Activated CD4-positive, alpha-beta memory T cell treated with anti-CD3 and anti-CD28 coated beads, Interleukin-2, amount 10 ng/mL, durations not matched to agents 7 days and 5 days (primary cell): ENCODE measurements around the gene RNF123. TPM values are rescaled to one million over a fixed set of nuclear protein-coding genes. Genes with fewer than 3 reads are reported as not detected.

Source experiments
- CTCF ChIA-PET: fragments of 350-600 bp; sonication (Branson Sonifier 250); formaldehyde crosslinking; loops from one replicate; lab custom pipeline; 2021; ENCODE audit warnings: antibody characterized with exemption, inconsistent platforms; lab: Charles Lee
- POLR2A ChIA-PET: fragments of 350-600 bp; sonication (Branson Sonifier 250); formaldehyde crosslinking; loops from one replicate; lab custom pipeline; 2021; ENCODE audit warnings: antibody characterized with exemption; lab: Charles Lee
- DNase-seq: peaks from one replicate; pipeline ENCODE4 v3.0.0-alpha.2; 2020
- H3K27ac Mint-ChIP-seq: one replicate; pipeline ENCODE4 v1.8.0; 2021; ENCODE audit warnings: mild to moderate bottlenecking, mixed read lengths
- H3K27me3 Mint-ChIP-seq: one replicate; pipeline ENCODE4 v1.8.0; 2021; ENCODE audit warnings: mixed read lengths
- H3K36me3 Mint-ChIP-seq: one replicate; pipeline ENCODE4 v1.8.0; 2021; ENCODE audit warnings: low read depth, mixed read lengths
- H3K4me1 Mint-ChIP-seq: one replicate; pipeline ENCODE4 v1.8.0; 2021; ENCODE audit warnings: mixed read lengths
- H3K4me3 Mint-ChIP-seq: one replicate; pipeline ENCODE4 v1.8.0; 2021; ENCODE audit warnings: mild to moderate bottlenecking, mixed read lengths
- H3K9me3 Mint-ChIP-seq: one replicate; pipeline ENCODE4 v1.8.0; 2021; ENCODE audit warnings: mixed read lengths
- total RNA-seq, 2 experiments: library from RNA; stranded (reverse); gene quantifications; one replicate each; pipeline ENCODE4 v1.2.3, GENCODE V29; 2021

The RNF123 gene
- total RNA-seq, 2 experiments from 2014 or later: 35.5 to 38.3 TPM

- no peak for DNase-seq
- no peaks in the 10 kb centered on the region for H3K9me3 Mint-ChIP-seq
- H3K36me3 Mint-ChIP-seq: no peaks in the 10 kb centered on the region
- no peak overlapping the region for H3K27ac Mint-ChIP-seq
- H3K4me1 Mint-ChIP-seq: no peaks in the 10 kb centered on the region
- no peaks in the 10 kb centered on the region for H3K27me3 Mint-ChIP-seq
- ChIA-PET POLR2A (no interaction called here), CTCF (interaction anchor here (1.9 kb wide), 1 partner anchor 113 kb away, joined by 5 read pairs; no protein-coding TSS in a partner anchor)
- H3K4me3 Mint-ChIP-seq: no peak overlapping the region
Measured at GRCh38 chr3:49652903-49653415, 36.4 kb upstream of the RNF123 start.

DNA sequence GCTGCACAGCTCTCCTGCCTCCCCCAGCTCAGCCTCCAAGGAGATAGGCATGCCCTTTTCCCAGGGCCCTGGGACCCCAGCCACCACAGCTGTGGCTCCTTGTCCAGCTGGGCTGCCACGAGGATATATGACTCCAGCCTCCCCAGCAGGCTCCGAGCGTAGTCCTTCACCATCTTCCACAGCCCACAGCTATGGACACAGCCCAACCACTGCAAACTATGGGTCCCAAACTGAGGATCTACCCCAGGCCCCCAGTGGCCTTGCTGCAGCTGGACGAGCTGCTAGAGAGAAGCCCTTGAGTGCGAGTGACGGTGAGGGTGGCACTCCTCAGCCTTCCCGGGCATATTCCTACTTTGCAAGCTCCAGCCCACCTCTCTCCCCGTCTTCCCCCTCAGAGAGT is 35.7 kb upstream of the RNF123 start:
- Mint-ChIP-seq H3K4me3 (no peak overlapping the region), H3K9me3 (no peaks in the 10 kb centered on the region), H3K4me1 (no peaks in the 10 kb centered on the region), H3K36me3 (no peaks in the 10 kb centered on the region), H3K27me3 (no peaks in the 10 kb centered on the region), H3K27ac (no peak overlapping the region)
- CTCF ChIA-PET: interaction anchor here (1.9 kb wide), 1 partner anchor 114 kb away, joined by 5 read pairs; no protein-coding TSS in a partner anchor
- no peak for DNase-seq
- POLR2A ChIA-PET: no interaction called here

GRCh38 chr3:49654176-49654825 is 35.1 kb upstream of the RNF123 start:
- ChIA-PET POLR2A (no interaction called here), CTCF (no interaction called here)
- Mint-ChIP-seq H3K27ac (no peak overlapping the region), H3K4me1 (no peaks in the 10 kb centered on the region), H3K27me3 (no peaks in the 10 kb centered on the region), H3K9me3 (no peaks in the 10 kb centered on the region), H3K36me3 (no peaks in the 10 kb centered on the region), H3K4me3 (no peak overlapping the region)
- no peak for DNase-seq

- ChIA-PET CTCF (no interaction called here), POLR2A (interaction anchor here (1.4 kb wide), 1 partner anchor 115 kb away, joined by 3 read pairs; no protein-coding TSS in a partner anchor)
- H3K9me3 Mint-ChIP-seq: no peaks in the 10 kb centered on the region
- no peak overlapping the region for H3K4me3 Mint-ChIP-seq
- no peaks in the 10 kb centered on the region for H3K36me3 Mint-ChIP-seq
- H3K27me3 Mint-ChIP-seq: no peaks in the 10 kb centered on the region
- DNase-seq: no peak
- H3K4me1 Mint-ChIP-seq: no peaks in the 10 kb centered on the region
- H3K27ac Mint-ChIP-seq: no peak overlapping the region
Measured at GRCh38 chr3:49654955-49655556, 34.3 kb upstream of the RNF123 start.

GRCh38 chr3:49655731-49656285 is 33.5 kb upstream of the RNF123 start:
- no peaks in the 10 kb centered on the region for H3K36me3 Mint-ChIP-seq
- no peaks in the 10 kb centered on the region for H3K4me1 Mint-ChIP-seq
- no peaks in the 10 kb centered on the region for H3K27me3 Mint-ChIP-seq
- H3K27ac Mint-ChIP-seq: no peak overlapping the region
- H3K9me3 Mint-ChIP-seq: no peaks in the 10 kb centered on the region
- ChIA-PET CTCF (interaction anchor here (1.4 kb wide), 1 partner anchor 116 kb away, joined by 12 read pairs; no protein-coding TSS in a partner anchor), POLR2A (interaction anchor here (1.4 kb wide), 1 partner anchor 116 kb away, joined by 3 read pairs; no protein-coding TSS in a partner anchor)
- no peak for DNase-seq
- no peak overlapping the region for H3K4me3 Mint-ChIP-seq

- no peaks in the 10 kb centered on the region for H3K9me3 Mint-ChIP-seq
- H3K27me3 Mint-ChIP-seq: no peaks in the 10 kb centered on the region
- no peak for DNase-seq
- ChIA-PET POLR2A (interaction anchor here (1.0 to 1.4 kb wide), 2 partner anchors 117 kb away, joined by 3 read pairs; no protein-coding TSS in a partner anchor), CTCF (interaction anchor here (1.4 kb wide), 1 partner anchor 117 kb away, joined by 12 read pairs; no protein-coding TSS in a partner anchor)
- H3K4me3 Mint-ChIP-seq: no peak overlapping the region
- H3K27ac Mint-ChIP-seq: no peak overlapping the region
- H3K36me3 Mint-ChIP-seq: no peaks in the 10 kb centered on the region
- H3K4me1 Mint-ChIP-seq: no peaks in the 10 kb centered on the region
Measured at GRCh38 chr3:49656541-49657112, 32.7 kb upstream of the RNF123 start.

- Mint-ChIP-seq H3K27ac (no peak overlapping the region), H3K27me3 (no peaks in the 10 kb centered on the region), H3K9me3 (no peaks in the 10 kb centered on the region), H3K4me1 (no peaks in the 10 kb centered on the region), H3K36me3 (no peaks in the 10 kb centered on the region), H3K4me3 (no peak overlapping the region)
- POLR2A ChIA-PET: interaction anchor here (1.0 kb wide), 1 partner anchor 118 kb away, joined by 3 read pairs; no protein-coding TSS in a partner anchor
- no peak for DNase-seq
- CTCF ChIA-PET: interaction anchor here (0.7 to 1.4 kb wide), 2 partner anchors 117 to 118 kb away, joined by 3 to 12 read pairs; no protein-coding TSS in a partner anchor
Measured at GRCh38 chr3:49657208-49657915, 32.0 kb upstream of the RNF123 start.

GRCh38 chr3:49658711-49659110 is 30.6 kb upstream of the RNF123 start:
- ChIA-PET CTCF (no interaction called here), POLR2A (no interaction called here)
- Mint-ChIP-seq H3K9me3 (no peaks in the 10 kb centered on the region), H3K4me1 (no peaks in the 10 kb centered on the region), H3K4me3 (no peak overlapping the region), H3K36me3 (no peaks in the 10 kb centered on the region), H3K27me3 (no peaks in the 10 kb centered on the region), H3K27ac (no peak overlapping the region)
- DNase-seq: no peak

DNA sequence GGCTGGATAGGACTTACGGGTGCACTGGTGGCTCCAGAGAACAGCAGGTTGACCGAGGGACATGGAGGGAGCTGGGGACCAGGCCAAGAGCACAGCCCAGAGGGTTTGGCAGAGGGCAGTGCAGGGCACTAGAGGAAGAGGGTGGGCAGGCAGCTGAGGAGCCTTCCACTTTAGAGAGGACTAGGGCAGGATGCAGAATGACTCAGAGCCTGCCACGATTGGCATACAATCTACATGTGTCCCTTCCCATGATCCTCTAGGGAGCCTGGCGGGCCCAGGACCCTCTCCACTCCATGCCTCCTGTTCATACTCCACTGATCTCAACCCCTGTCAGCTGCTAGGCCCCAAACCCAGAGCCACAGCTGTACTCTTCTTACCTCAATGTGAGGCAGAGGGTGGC is 29.6 kb upstream of the RNF123 start:
- no peaks in the 10 kb centered on the region for H3K9me3 Mint-ChIP-seq
- no peaks in the 10 kb centered on the region for H3K27me3 Mint-ChIP-seq
- H3K4me3 Mint-ChIP-seq: no peak overlapping the region
- no peak overlapping the region for H3K27ac Mint-ChIP-seq
- H3K4me1 Mint-ChIP-seq: no peaks in the 10 kb centered on the region
- POLR2A ChIA-PET: interaction anchor here (0.6 kb wide), 1 partner anchor 509 kb away, joined by 3 read pairs; no protein-coding TSS in a partner anchor
- H3K36me3 Mint-ChIP-seq: no peaks in the 10 kb centered on the region
- DNase-seq: no peak
- CTCF ChIA-PET: interaction anchor here (0.5 to 2.3 kb wide), 3 partner anchors 13 to 120 kb away, joined by 4 to 7 read pairs (median 4); no protein-coding TSS in a partner anchor

DNA sequence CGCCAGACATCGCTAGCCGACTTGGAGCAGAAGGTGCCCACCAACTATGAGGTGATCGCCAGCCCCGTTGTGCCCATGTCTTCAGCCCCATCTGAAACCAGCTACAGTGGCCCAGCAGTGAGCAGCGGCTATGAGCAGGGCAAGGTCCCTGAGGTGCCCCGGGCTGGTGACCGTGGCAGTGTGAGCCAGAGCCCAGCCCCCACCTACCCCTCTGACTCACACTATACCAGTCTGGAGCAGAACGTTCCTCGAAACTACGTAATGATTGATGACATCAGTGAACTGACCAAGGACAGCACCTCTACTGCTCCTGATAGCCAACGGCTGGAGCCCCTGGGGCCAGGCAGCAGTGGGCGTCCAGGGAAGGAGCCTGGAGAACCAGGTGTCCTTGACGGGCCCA is 28.1 kb upstream of the RNF123 start:
- peaks cover 2% of the 10 kb centered on the region for H3K4me1 Mint-ChIP-seq
- H3K9me3 Mint-ChIP-seq: no peaks in the 10 kb centered on the region
- ChIA-PET CTCF (interaction anchor here (0.6 to 2.3 kb wide), 2 partner anchors 10 to 122 kb away, joined by 4 to 7 read pairs; no protein-coding TSS in a partner anchor), POLR2A (no interaction called here)
- no peak overlapping the region for H3K27ac Mint-ChIP-seq
- no peaks in the 10 kb centered on the region for H3K36me3 Mint-ChIP-seq
- H3K4me3 Mint-ChIP-seq: no peak overlapping the region
- DNase-seq: no peak
- no peaks in the 10 kb centered on the region for H3K27me3 Mint-ChIP-seq

DNA sequence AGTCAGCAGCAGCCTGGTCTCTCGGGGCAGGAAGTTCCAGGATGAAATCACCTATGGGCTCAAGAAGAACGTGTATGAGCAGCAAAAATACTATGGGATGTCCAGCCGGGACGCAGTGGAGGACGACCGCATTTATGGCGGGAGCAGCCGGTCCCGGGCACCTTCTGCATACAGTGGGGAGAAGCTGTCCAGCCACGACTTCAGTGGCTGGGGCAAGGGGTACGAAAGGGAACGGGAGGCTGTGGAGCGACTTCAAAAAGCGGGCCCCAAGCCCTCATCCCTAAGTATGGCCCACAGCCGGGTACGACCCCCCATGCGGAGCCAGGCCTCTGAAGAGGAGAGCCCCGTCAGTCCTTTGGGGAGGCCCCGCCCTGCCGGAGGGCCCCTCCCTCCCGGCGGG is 27.3 kb upstream of the RNF123 start:
- DNase-seq: no peak
- H3K4me1 Mint-ChIP-seq: peaks cover 2% of the 10 kb centered on the region
- ChIA-PET CTCF (no interaction called here), POLR2A (no interaction called here)
- H3K36me3 Mint-ChIP-seq: no peaks in the 10 kb centered on the region
- no peaks in the 10 kb centered on the region for H3K27me3 Mint-ChIP-seq
- H3K27ac Mint-ChIP-seq: no peak overlapping the region
- H3K9me3 Mint-ChIP-seq: no peaks in the 10 kb centered on the region
- no peak overlapping the region for H3K4me3 Mint-ChIP-seq
